Peyer's patch (tissue), 4 donors: ENCODE measurements around the gene CEND1.

Experiments
- POLR2A ChIP-seq, 2 donors: fragments of 450-650 bp; IDR thresholded peaks; one replicate each; pipeline ENCODE4 v1.5.1; 2017; ENCODE audit warnings: antibody characterized with exemption in 2 of 2, mild to moderate bottlenecking in 2 of 2, moderate library complexity in 2 of 2
- TF ChIP-seq, protein P1 (sequence below), 6 experiments: fragments of 450-650 bp in 4 of 6; fragments of 200-600 bp in 2 of 6; sonication (generic) in 1 of 6; IDR thresholded peaks; one replicate each; pipeline ENCODE4 v1.5.1; 2017 to 2019; ENCODE audit warnings: antibody characterized with exemption in 6 of 6, mild to moderate bottlenecking in 3 of 6, moderate library complexity in 1 of 6

GRCh38 chr11:786235-787083 is 3.4 kb downstream of the CEND1 start:
- TF ChIP-seq, protein P1, sequence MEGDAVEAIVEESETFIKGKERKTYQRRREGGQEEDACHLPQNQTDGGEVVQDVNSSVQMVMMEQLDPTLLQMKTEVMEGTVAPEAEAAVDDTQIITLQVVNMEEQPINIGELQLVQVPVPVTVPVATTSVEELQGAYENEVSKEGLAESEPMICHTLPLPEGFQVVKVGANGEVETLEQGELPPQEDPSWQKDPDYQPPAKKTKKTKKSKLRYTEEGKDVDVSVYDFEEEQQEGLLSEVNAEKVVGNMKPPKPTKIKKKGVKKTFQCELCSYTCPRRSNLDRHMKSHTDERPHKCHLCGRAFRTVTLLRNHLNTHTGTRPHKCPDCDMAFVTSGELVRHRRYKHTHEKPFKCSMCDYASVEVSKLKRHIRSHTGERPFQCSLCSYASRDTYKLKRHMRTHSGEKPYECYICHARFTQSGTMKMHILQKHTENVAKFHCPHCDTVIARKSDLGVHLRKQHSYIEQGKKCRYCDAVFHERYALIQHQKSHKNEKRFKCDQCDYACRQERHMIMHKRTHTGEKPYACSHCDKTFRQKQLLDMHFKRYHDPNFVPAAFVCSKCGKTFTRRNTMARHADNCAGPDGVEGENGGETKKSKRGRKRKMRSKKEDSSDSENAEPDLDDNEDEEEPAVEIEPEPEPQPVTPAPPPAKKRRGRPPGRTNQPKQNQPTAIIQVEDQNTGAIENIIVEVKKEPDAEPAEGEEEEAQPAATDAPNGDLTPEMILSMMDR (IDR thresholded peaks at IDR 0.05): no peak
- no peak for TF ChIP-seq POLR2A (IDR thresholded peaks at IDR 0.05)
